Panc1 (cell line): ENCODE measurements around the gene BTBD2. TPM values are rescaled to one million over a fixed set of nuclear protein-coding genes. Genes with fewer than 3 reads are reported as not detected.

Source experiments
- ATAC-seq: fragments of 200-7000 bp; cut with Tn5 transposase; 2 replicates; pipeline ENCODE4 v1.9.1; 2020; ENCODE audit warnings: mild to moderate bottlenecking, moderate library complexity
- BruUV-seq: library from RNA; stranded (reverse); fragments of 400-500 nt; replicated peaks from 2 replicates; lab custom pipeline; 2021; lab: Mats Ljungman, UMichigan
- CTCF ChIA-PET: fragments of 300-600 bp; sonication (Branson Sonifier 250); formaldehyde crosslinking; loops from one replicate; lab custom pipeline; 2022; ENCODE audit warnings: antibody characterized with exemption; lab: Charles Lee
- POLR2A ChIA-PET: fragments of 300-600 bp; sonication (Branson Sonifier 250); formaldehyde crosslinking; loops from one replicate; lab custom pipeline; 2022; ENCODE audit warnings: antibody characterized with exemption; lab: Charles Lee
- DNase-seq: peaks from one replicate; pipeline ENCODE4 v3.0.0-alpha.2; 2010; ENCODE audit warnings: low read depth, low spot score
- H3K27ac ChIP-seq: 2 replicates; pipeline ENCODE4 v1.5.1; 2011; ENCODE audit warnings: mild to moderate bottlenecking, low read length, inconsistent platforms
- H3K27me3 ChIP-seq: fragments of 200-500 bp; sonication (Bioruptor generic); 2 replicates; pipeline ENCODE4 v1.6.0; 2014; ENCODE audit warnings: low read length, inconsistent platforms; ENCODE audit not compliant: control insufficient read depth, insufficient read depth
- H3K36me3 ChIP-seq: fragments of 200-500 bp; sonication (Bioruptor generic); 2 replicates; pipeline ENCODE4 v1.5.1; 2014; ENCODE audit warnings: inconsistent platforms, mild to moderate bottlenecking, low read length, moderate library complexity; ENCODE audit not compliant: control insufficient read depth, insufficient read depth
- H3K4me1 ChIP-seq: 2 replicates; pipeline ENCODE4 v1.5.1; 2011; ENCODE audit warnings: inconsistent platforms, mild to moderate bottlenecking, low read length, moderate library complexity; ENCODE audit not compliant: control insufficient read depth, insufficient read depth
- H3K4me3 ChIP-seq, 2 experiments: 2 replicates each; pipeline ENCODE4 v1.5.1; 2011 to 2012; ENCODE audit warnings: low read depth in 2 of 2, low read length in 2 of 2, mild to moderate bottlenecking in 2 of 2, inconsistent platforms in 1 of 2, moderate library complexity in 1 of 2
- H3K9me3 ChIP-seq: fragments of 200-500 bp; sonication (Bioruptor generic); 2 replicates; pipeline ENCODE4 v1.5.1; 2014; ENCODE audit warnings: low read depth, mild to moderate bottlenecking, inconsistent platforms, low read length, moderate library complexity; ENCODE audit not compliant: control insufficient read depth, insufficient read depth
- POLR2AphosphoS5 ChIP-seq: IDR thresholded peaks from 2 replicates; pipeline ENCODE4 v1.6.1; 2012; ENCODE audit warnings: mild to moderate bottlenecking, low read depth, low read length, moderate library complexity
- SIN3A ChIP-seq: IDR thresholded peaks from 2 replicates; pipeline ENCODE4 v1.6.1; 2012; ENCODE audit warnings: low read depth, mild to moderate bottlenecking, low read length, moderate library complexity, borderline replicate concordance; ENCODE audit not compliant: insufficient read depth
- TCF7L2 ChIP-seq: IDR thresholded peaks from 2 replicates; pipeline ENCODE4 v1.6.1; 2011; ENCODE audit warnings: mild to moderate bottlenecking, low read depth, low read length, inconsistent platforms
- in situ Hi-C: cut with HindIII; loops from 2 replicates; pipeline ENCODE4 v1.10.0; 2016; ENCODE audit warnings: low sequenced_read_pairs, low pct_unique_long_range_greater_than_20kb
- intact Hi-C: fragments of 100-400 bp; cut with micrococcal nuclease; formaldehyde crosslinking; loops from one replicate; pipeline ENCODE4 v1.10.0; 2022; ENCODE audit not compliant: unreplicated experiment
- total RNA-seq: library from RNA; stranded (reverse); gene quantifications from one replicate; pipeline ENCODE4 v1.2.1, GENCODE V29; 2021; ENCODE audit not compliant: unreplicated experiment
- TF ChIP-seq, protein P1 (sequence below), 2 experiments: IDR thresholded peaks; 2 replicates each; pipeline ENCODE4 v1.6.1; 2011 to 2012; ENCODE audit warnings: low read depth in 2 of 2, control low read depth in 1 of 2, low read length in 1 of 2, mild to moderate bottlenecking in 1 of 2, moderate library complexity in 1 of 2; ENCODE audit not compliant: insufficient read depth in 1 of 2
- TF ChIP-seq, protein P2 (sequence below): fragments of 450-650 bp; IDR thresholded peaks from 2 replicates; pipeline ENCODE4 v1.5.1; 2017; ENCODE audit warnings: mild to moderate bottlenecking

BTBD2 gene
- total RNA-seq, 1 experiment from 2014 or later = 59.6 TPM

DNA sequence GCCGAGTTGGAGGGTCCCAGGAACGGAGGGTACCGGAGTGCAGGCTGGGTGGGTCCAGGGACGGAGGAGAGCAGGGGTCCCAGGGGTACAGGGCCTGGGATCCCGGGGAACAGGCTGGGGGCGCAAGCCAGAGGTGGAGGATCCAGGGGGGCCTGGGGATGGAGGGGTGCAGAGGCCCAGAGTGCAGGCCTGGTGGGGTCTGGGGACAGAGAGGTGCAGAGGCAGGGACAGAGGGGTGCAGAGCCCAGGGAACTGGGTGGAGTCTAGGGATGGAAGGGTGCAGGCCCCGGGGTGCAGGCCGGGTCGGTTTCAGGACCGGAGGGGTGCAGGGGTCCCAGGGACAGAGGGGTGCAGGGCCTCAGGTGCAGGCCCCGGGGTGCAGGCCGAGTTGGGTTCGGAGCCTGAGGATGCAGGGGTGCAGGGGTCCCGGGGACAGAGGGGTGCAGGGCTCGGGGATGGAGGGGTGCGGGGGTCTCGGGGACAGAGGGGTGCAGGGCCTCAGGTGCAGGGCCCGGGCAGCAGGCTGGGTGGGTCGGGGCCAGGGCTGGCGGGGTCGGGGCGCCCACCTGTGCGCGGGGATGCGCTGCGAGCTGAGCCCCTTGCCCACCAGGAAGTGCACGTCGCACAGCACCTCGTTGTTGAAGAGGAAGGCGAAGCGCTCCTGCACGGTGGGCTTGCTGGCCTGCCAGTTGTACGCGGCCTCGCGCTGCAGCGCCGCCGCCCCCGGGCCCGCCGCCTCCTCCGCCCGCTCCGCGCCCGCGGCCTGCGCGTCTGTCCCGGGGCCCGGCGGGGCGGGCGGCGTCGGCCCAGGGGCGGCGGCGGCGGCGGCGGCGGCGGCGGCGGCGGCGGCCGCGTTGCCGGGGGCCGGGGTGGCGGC lies 545 bp downstream of the BTBD2 start:
- peak; percentile 64 for ATAC-seq

DNA sequence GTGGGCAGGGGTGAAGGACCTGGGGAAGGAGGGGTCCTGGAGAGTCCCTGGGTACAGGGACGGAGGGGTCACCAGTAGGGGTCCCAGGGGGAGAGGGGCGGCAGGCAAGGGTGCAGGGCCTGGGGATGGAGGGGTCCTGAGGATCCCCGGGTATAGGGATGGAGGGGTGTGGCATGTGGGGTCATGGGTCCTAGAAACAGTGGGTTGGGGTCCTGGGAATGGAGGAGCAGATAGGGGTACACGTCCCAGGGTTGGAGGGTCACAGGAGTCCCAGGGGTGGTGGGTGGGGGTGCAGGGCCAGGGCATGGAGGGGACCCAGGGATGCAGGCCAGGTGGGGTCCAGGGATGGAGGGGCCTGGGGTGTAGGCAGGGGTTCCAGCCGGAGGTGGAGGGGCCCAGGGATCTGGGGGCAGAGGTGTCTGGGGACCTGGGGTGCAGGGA lies 1.4 kb downstream of the BTBD2 start:
- H3K27me3 ChIP-seq = no peaks in the 10 kb centered on the region
- H3K27ac ChIP-seq = no peak overlapping the region
- intact Hi-C loops = no loop called here
- TF ChIP-seq, protein P1, sequence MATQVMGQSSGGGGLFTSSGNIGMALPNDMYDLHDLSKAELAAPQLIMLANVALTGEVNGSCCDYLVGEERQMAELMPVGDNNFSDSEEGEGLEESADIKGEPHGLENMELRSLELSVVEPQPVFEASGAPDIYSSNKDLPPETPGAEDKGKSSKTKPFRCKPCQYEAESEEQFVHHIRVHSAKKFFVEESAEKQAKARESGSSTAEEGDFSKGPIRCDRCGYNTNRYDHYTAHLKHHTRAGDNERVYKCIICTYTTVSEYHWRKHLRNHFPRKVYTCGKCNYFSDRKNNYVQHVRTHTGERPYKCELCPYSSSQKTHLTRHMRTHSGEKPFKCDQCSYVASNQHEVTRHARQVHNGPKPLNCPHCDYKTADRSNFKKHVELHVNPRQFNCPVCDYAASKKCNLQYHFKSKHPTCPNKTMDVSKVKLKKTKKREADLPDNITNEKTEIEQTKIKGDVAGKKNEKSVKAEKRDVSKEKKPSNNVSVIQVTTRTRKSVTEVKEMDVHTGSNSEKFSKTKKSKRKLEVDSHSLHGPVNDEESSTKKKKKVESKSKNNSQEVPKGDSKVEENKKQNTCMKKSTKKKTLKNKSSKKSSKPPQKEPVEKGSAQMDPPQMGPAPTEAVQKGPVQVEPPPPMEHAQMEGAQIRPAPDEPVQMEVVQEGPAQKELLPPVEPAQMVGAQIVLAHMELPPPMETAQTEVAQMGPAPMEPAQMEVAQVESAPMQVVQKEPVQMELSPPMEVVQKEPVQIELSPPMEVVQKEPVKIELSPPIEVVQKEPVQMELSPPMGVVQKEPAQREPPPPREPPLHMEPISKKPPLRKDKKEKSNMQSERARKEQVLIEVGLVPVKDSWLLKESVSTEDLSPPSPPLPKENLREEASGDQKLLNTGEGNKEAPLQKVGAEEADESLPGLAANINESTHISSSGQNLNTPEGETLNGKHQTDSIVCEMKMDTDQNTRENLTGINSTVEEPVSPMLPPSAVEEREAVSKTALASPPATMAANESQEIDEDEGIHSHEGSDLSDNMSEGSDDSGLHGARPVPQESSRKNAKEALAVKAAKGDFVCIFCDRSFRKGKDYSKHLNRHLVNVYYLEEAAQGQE (IDR thresholded peaks at IDR 0.05; ENCODE audit: insufficient read depth in 1 of 2, low read depth in 2 of 2, low read length in 1 of 2) = no peak
- TF ChIP-seq, protein P2, sequence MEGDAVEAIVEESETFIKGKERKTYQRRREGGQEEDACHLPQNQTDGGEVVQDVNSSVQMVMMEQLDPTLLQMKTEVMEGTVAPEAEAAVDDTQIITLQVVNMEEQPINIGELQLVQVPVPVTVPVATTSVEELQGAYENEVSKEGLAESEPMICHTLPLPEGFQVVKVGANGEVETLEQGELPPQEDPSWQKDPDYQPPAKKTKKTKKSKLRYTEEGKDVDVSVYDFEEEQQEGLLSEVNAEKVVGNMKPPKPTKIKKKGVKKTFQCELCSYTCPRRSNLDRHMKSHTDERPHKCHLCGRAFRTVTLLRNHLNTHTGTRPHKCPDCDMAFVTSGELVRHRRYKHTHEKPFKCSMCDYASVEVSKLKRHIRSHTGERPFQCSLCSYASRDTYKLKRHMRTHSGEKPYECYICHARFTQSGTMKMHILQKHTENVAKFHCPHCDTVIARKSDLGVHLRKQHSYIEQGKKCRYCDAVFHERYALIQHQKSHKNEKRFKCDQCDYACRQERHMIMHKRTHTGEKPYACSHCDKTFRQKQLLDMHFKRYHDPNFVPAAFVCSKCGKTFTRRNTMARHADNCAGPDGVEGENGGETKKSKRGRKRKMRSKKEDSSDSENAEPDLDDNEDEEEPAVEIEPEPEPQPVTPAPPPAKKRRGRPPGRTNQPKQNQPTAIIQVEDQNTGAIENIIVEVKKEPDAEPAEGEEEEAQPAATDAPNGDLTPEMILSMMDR = no peak
- TF ChIP-seq SIN3A = no peak
- TF ChIP-seq TCF7L2 = no peak
- TF ChIP-seq POLR2AphosphoS5 = no peak
- CTCF ChIA-PET = no interaction called here
- ATAC-seq (no peak), DNase-seq (no peak)
- no TSS peak for BruUV-seq
- H3K9me3 ChIP-seq = no peaks in the 10 kb centered on the region
- POLR2A ChIA-PET = no interaction called here
- no peaks in the 10 kb centered on the region for H3K4me1 ChIP-seq
- H3K36me3 ChIP-seq = peaks cover 3% of the 10 kb centered on the region; the same call in 1 of the 2 replicates
- H3K4me3 ChIP-seq = peak overlapping the region in 1 of 2 experiments; percentile 45; a peak in 2 of 4 replicates
- in situ Hi-C loops = no loop called here

More for the DNA sequence above, 545 bp downstream of the BTBD2 start:
- in situ Hi-C loops = no loop called here
- Histone ChIP-seq H3K4me1 (no peaks in the 10 kb centered on the region), H3K9me3 (no peaks in the 10 kb centered on the region), H3K27ac (no peak overlapping the region), H3K27me3 (no peaks in the 10 kb centered on the region), H3K4me3 (peak overlapping the region; percentile 45 to 52), H3K36me3 (peaks cover 3% of the 10 kb centered on the region; the same call in 1 of the 2 replicates)
- ChIA-PET CTCF (no interaction called here), POLR2A (no interaction called here)
- intact Hi-C loops = no loop called here
- BruUV-seq = no TSS peak
- TF ChIP-seq POLR2AphosphoS5 (no peak), TCF7L2 (no peak), SIN3A (no peak)
- TF ChIP-seq, protein P1 (IDR thresholded peaks at IDR 0.05; ENCODE audit: insufficient read depth in 1 of 2, low read depth in 2 of 2, low read length in 1 of 2) = no peak
- TF ChIP-seq, protein P2 = no peak
- no peak for DNase-seq
